PC-9 (cell line): ENCODE results near the gene PC.

Experiments
- CTCF ChIP-seq: fragments of 200-600 bp; sonication (generic); conservative IDR thresholded peaks from 2 replicates; pipeline ENCODE4 v1.6.1; 2017; ENCODE audit warnings: mixed run types, antibody characterized with exemption, mild to moderate bottlenecking, moderate library complexity
- EZH2 ChIP-seq: fragments of 200-600 bp; sonication (generic); IDR thresholded peaks from 2 replicates; pipeline ENCODE4 v1.8.0; 2017; ENCODE audit warnings: antibody characterized with exemption, low read depth

GRCh38 chr11:66883016-66883965 lies 74.9 kb downstream of the PC start:
- TF ChIP-seq CTCF: peak; percentile 86
- no peak for TF ChIP-seq EZH2
